ENCODE data around the gene GNAI3. TPM values are rescaled to one million over a fixed set of nuclear protein-coding genes. Genes with fewer than 3 reads are reported as not detected.

GNAI3 gene
- total and polyA plus RNA-seq, 2 of the 8 experiments (the other 6 are each of a cell fraction or from before 2014, with no cell fraction given), result 4.0 to 9.8 TPM

DNA sequence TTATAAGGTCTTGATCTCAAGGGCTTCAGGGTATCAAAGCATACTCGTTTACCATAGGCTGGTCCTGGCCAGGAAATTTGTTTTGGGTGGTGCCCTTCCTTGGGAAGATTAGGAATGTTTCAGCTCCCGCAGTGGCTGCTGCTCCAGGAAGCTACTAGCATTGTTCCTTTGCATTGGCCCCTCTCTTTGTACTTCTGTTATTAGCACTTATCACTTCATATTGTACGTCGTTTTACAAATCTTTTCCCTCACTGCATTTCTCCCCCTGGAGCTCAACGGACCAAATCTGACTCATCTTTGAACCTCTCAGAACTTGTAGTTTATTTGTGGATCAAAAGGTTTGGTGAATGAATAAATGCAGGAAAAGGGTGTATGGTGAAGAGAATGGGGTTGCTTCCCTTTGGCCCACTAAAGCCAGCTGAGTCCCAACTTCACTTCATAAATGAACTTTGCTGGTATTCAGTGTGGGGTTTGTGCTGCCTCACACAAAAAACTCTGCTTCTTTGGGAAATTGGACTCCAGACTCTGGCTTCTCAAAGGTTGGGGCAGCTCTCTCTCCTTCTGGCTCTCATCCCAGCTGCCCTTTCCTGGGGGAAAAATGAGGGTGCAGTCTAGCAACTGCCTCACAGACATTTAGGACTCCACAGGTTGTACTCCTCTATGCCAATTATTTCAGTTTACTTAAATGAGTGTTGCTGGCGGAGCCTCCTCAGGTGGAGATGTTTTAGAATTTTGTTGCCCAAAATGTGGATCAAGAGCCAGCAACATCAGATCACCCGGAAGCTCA, 65.1 kb downstream of the GNAI3 start:
- no peaks in the 10 kb centered on the region for H3K36me3 ChIP-seq (ENCODE audit: control insufficient read depth in 2 of 4, insufficient read depth in 4 of 4, low read length in 3 of 4)
- no peak overlapping the region for H3K56ac ChIP-seq (replicated peaks; ENCODE audit: insufficient read length, low read depth, low read length)
- H2BK15ac ChIP-seq (ENCODE audit: low read length), result no peak overlapping the region
- no peak overlapping the region for H2BK120ac ChIP-seq (replicated peaks; ENCODE audit: low read depth, low read length)
- H2BK12ac ChIP-seq (ENCODE audit: low read depth, low read length), result no peak overlapping the region; the same call in 1 of the 2 replicates
- no peak for DNase-seq (ENCODE audit: low read depth in 1 of 2, low spot score in 2 of 2)
- ChIA-PET CTCF (ENCODE audit: partially characterized antibody) (interaction anchor here (0.6 to 6.8 kb wide), 22 partner anchors 9 to 371 kb away, joined by 3 to 92 read pairs (median 3); partner anchors contain the start of genes AHCYL1 and GNAI3), POLR2A (ENCODE audit: partially characterized antibody) (interaction anchor here (0.6 to 2.8 kb wide), 6 partner anchors 11 to 568 kb away, joined by 3 to 13 read pairs (median 5); partner anchors contain the start of gene GNAI3)
- H3K9ac ChIP-seq (replicated peaks in 1 of 4; ENCODE audit: extremely low read depth in 1 of 4, low read depth in 3 of 4, low read length in 3 of 4), result no peak overlapping the region
- H4K5ac ChIP-seq (ENCODE audit: insufficient read length, low read depth, low read length), result no peak overlapping the region
- H2AK5ac ChIP-seq (ENCODE audit: low read depth, low read length), result no peak overlapping the region
- H3K27ac ChIP-seq (ENCODE audit: low read depth, low read length), result no peak overlapping the region
- no peak overlapping the region for H3K4me2 ChIP-seq (ENCODE audit: insufficient read depth in 1 of 2, low read depth in 2 of 2, low read length in 2 of 2)
- H4K20me1 ChIP-seq (replicated peaks in 1 of 2; ENCODE audit: control insufficient read depth in 1 of 2, insufficient read depth in 2 of 2, low read length in 2 of 2), result no peaks in the 10 kb centered on the region
- peaks cover 0 to 10% (median 5%) of the 10 kb centered on the region in 4 experiments; a peak in 5 of 7 replicates for H3K4me1 ChIP-seq (replicated peaks in 1 of 4; ENCODE audit: control insufficient read depth in 3 of 4, insufficient read depth in 4 of 4, low read length in 3 of 4)
- no peak overlapping the region for H3K4me3 ChIP-seq (ENCODE audit: extremely low read depth in 1 of 4, insufficient read depth in 2 of 4, low read depth in 3 of 4, low read length in 4 of 4)
- no peak overlapping the region for H3K23ac ChIP-seq (ENCODE audit: insufficient read length)
- H3K23me2 ChIP-seq (ENCODE audit: low read depth, low read length), result no peaks in the 10 kb centered on the region
- no peak overlapping the region for H3K4ac ChIP-seq (replicated peaks; ENCODE audit: insufficient read length, low read depth, low read length)
- 81% methylated on average over 7 of the region's 7 CpGs; no CpG with 5 or more reads in 1 of the 2 experiments for WGBS, 2 experiments (ENCODE audit: extremely low coverage in 1 of 2, insufficient coverage in 1 of 2, insufficient read length in 1 of 2, insufficient replicate concordance in 2 of 2, low coverage in 1 of 2, low lambda C conversion rate in 2 of 2, missing lambda C conversion rate in 1 of 2)
- H3K9me3 ChIP-seq (ENCODE audit: insufficient read depth in 2 of 2, low read depth in 1 of 2, low read length in 1 of 2), result no peaks in the 10 kb centered on the region
- no peaks in the 10 kb centered on the region for H3K79me1 ChIP-seq (ENCODE audit: low read depth, low read length)
- H4K8ac ChIP-seq (ENCODE audit: extremely low read depth, insufficient read depth, low read length), result no peak overlapping the region
- H2BK5ac ChIP-seq (ENCODE audit: low read depth, low read length), result no peak overlapping the region
- TF ChIP-seq CTBP2 (IDR thresholded peaks at IDR 0.05; ENCODE audit: borderline replicate concordance, insufficient read depth, insufficient read length, low read length) (no peak), TAF1 (IDR thresholded peaks at IDR 0.05; ENCODE audit: low read depth, low read length) (no peak), ZNF274 (IDR thresholded peaks at IDR 0.05; ENCODE audit: borderline replicate concordance, extremely low read depth, low read length) (no peak), BRCA1 (IDR thresholded peaks at IDR 0.05; ENCODE audit: low read depth, low read length) (no peak), NANOG (IDR thresholded peaks at IDR 0.05; ENCODE audit: insufficient read depth, low read depth, low read length, poor library complexity, severe bottlenecking) (no peak), TEAD4 (IDR thresholded peaks at IDR 0.05; ENCODE audit: low read depth, low read length) (no peak), KDM5A (IDR thresholded peaks at IDR 0.05; ENCODE audit: low read length) (no peak), NRF1 (IDR thresholded peaks at IDR 0.05; ENCODE audit: low read depth, low read length) (no peak), TBP (IDR thresholded peaks at IDR 0.05; ENCODE audit: low read depth, low read length) (no peak)
- TF ChIP-seq, protein P1, sequence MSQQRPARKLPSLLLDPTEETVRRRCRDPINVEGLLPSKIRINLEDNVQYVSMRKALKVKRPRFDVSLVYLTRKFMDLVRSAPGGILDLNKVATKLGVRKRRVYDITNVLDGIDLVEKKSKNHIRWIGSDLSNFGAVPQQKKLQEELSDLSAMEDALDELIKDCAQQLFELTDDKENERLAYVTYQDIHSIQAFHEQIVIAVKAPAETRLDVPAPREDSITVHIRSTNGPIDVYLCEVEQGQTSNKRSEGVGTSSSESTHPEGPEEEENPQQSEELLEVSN (IDR thresholded peaks at IDR 0.05), result no peak
- no peaks in the 10 kb centered on the region for H3K27me3 ChIP-seq (replicated peaks in 1 of 4; ENCODE audit: control insufficient read depth in 3 of 4, extremely low read depth in 1 of 4, insufficient read depth in 3 of 4, low read length in 3 of 4)
- H3K18ac ChIP-seq (ENCODE audit: extremely low read depth, low read length), result no peak overlapping the region
- H4K91ac ChIP-seq (replicated peaks; ENCODE audit: insufficient read length, low read length), result no peak overlapping the region
- FAIRE-seq, result no peak
- no peak overlapping the region for H3K14ac ChIP-seq (ENCODE audit: insufficient read length)
- H2BK20ac ChIP-seq (ENCODE audit: low read length), result no peak overlapping the region
- no peak overlapping the region for H2AFZ ChIP-seq (ENCODE audit: low read length)
- H3K79me2 ChIP-seq (ENCODE audit: control insufficient read depth in 1 of 2, insufficient read depth in 2 of 2, low read length in 2 of 2), result no peaks in the 10 kb centered on the region

All from H1 (cell line).